ENCODE results near the gene FYB1. TPM values are rescaled to one million over a fixed set of nuclear protein-coding genes. Genes with fewer than 3 reads are reported as not detected.

The FYB1 gene
- total RNA-seq, 1 donor from 2014 or later, result not detected

- Mint-ChIP-seq H3K36me3 (ENCODE audit: insufficient read depth) (peaks cover 16% of the 10 kb centered on the region), H3K4me3 (ENCODE audit: low read depth) (no peak overlapping the region), H3K27me3 (no peaks in the 10 kb centered on the region), H3K27ac (no peak overlapping the region), H3K9me3 (ENCODE audit: low read depth) (peaks cover 6% of the 10 kb centered on the region), H3K4me1 (ENCODE audit: low read depth) (peaks cover 15% of the 10 kb centered on the region)
- no peak for DNase-seq (ENCODE audit: low spot score, unreplicated experiment)
- no peak for TF ChIP-seq CTCF (IDR thresholded peaks at IDR 0.05; ENCODE audit: unreplicated experiment)
Measured at GRCh38 chr5:39062104-39062503, 157.3 kb downstream of the FYB1 start.

- H3K4me3 Mint-ChIP-seq (ENCODE audit: low read depth), result no peak overlapping the region
- no peak for DNase-seq (ENCODE audit: low spot score, unreplicated experiment)
- H3K27me3 Mint-ChIP-seq, result no peaks in the 10 kb centered on the region
- peaks cover 27% of the 10 kb centered on the region for H3K4me1 Mint-ChIP-seq (ENCODE audit: low read depth)
- no peaks in the 10 kb centered on the region for H3K9me3 Mint-ChIP-seq (ENCODE audit: low read depth)
- no peak for TF ChIP-seq CTCF (IDR thresholded peaks at IDR 0.05; ENCODE audit: unreplicated experiment)
- H3K36me3 Mint-ChIP-seq (ENCODE audit: insufficient read depth), result no peaks in the 10 kb centered on the region
- no peak overlapping the region for H3K27ac Mint-ChIP-seq
Measured at GRCh38 chr5:39059064-39059463, 160.3 kb downstream of the FYB1 start.

GRCh38 chr5:39058178-39058921, 161.0 kb downstream of the FYB1 start:
- no peaks in the 10 kb centered on the region for H3K36me3 Mint-ChIP-seq (ENCODE audit: insufficient read depth)
- no peak overlapping the region for H3K4me3 Mint-ChIP-seq (ENCODE audit: low read depth)
- H3K4me1 Mint-ChIP-seq (ENCODE audit: low read depth), result peaks cover 25% of the 10 kb centered on the region
- H3K27me3 Mint-ChIP-seq, result no peaks in the 10 kb centered on the region
- no peak for TF ChIP-seq CTCF (IDR thresholded peaks at IDR 0.05; ENCODE audit: unreplicated experiment)
- no peaks in the 10 kb centered on the region for H3K9me3 Mint-ChIP-seq (ENCODE audit: low read depth)
- DNase-seq (ENCODE audit: low spot score, unreplicated experiment), result no peak
- H3K27ac Mint-ChIP-seq, result no peak overlapping the region

GRCh38 chr5:39057734-39058133, 161.6 kb downstream of the FYB1 start:
- TF ChIP-seq CTCF (IDR thresholded peaks at IDR 0.05; ENCODE audit: unreplicated experiment), result no peak
- Mint-ChIP-seq H3K27me3 (no peaks in the 10 kb centered on the region), H3K4me3 (ENCODE audit: low read depth) (no peak overlapping the region), H3K9me3 (ENCODE audit: low read depth) (no peaks in the 10 kb centered on the region), H3K27ac (no peak overlapping the region), H3K4me1 (ENCODE audit: low read depth) (peaks cover 19% of the 10 kb centered on the region), H3K36me3 (ENCODE audit: insufficient read depth) (no peaks in the 10 kb centered on the region)
- no peak for DNase-seq (ENCODE audit: low spot score, unreplicated experiment)

GRCh38 chr5:39055768-39056398, 163.5 kb downstream of the FYB1 start:
- Mint-ChIP-seq H3K4me3 (ENCODE audit: low read depth) (no peak overlapping the region), H3K9me3 (ENCODE audit: low read depth) (no peaks in the 10 kb centered on the region), H3K27ac (peak overlapping the region; percentile 1), H3K36me3 (ENCODE audit: insufficient read depth) (no peaks in the 10 kb centered on the region), H3K4me1 (ENCODE audit: low read depth) (peaks cover 15% of the 10 kb centered on the region), H3K27me3 (no peaks in the 10 kb centered on the region)
- TF ChIP-seq CTCF (IDR thresholded peaks at IDR 0.05; ENCODE audit: unreplicated experiment), result no peak
- DNase-seq (ENCODE audit: low spot score, unreplicated experiment), result no peak

Other genes starting within 250 kb of the FYB1 start
- 37.1 and 42.2 TPM in 2 replicates for gene RICTOR, start 145.2 kb downstream of the FYB1 start, total RNA-seq
- not detected in 2 replicates for gene C9, start 144.9 kb upstream of the FYB1 start, total RNA-seq
- gene DAB2, start 205.4 kb upstream of the FYB1 start, total RNA-seq, result 43.9 and 46.0 TPM in 2 replicates